H9 (cell line): ENCODE results near the gene CATSPERE. TPM values are rescaled to one million over a fixed set of nuclear protein-coding genes. Genes with fewer than 3 reads are reported as not detected.

Experiments used
- DNase-seq: peaks from one replicate; pipeline ENCODE4 v3.0.0-alpha.2; 2017
- H2AFZ ChIP-seq: one replicate; pipeline ENCODE4 v1.6.1; 2013; ENCODE audit warnings: mild to moderate bottlenecking, low read length, control low read depth, moderate library complexity
- H2AK5ac ChIP-seq: 2 replicates; pipeline ENCODE4 v1.6.1; 2013; ENCODE audit warnings: low read length, control low read depth, mixed read lengths; ENCODE audit not compliant: insufficient read length
- H2BK120ac ChIP-seq: one replicate; pipeline ENCODE4 v1.6.1; 2013; ENCODE audit warnings: low read depth, mild to moderate bottlenecking, low read length, control low read depth, inconsistent platforms; ENCODE audit not compliant: poor library complexity, severe bottlenecking
- H2BK12ac ChIP-seq: 2 replicates; pipeline ENCODE4 v1.6.1; 2013; ENCODE audit warnings: low read length, control low read depth, mixed read lengths, low read depth; ENCODE audit not compliant: insufficient read length
- H2BK15ac ChIP-seq: 2 replicates; pipeline ENCODE4 v1.6.1; 2013; ENCODE audit warnings: low read depth, low read length, control low read depth
- H2BK20ac ChIP-seq: one replicate; pipeline ENCODE4 v1.6.1; 2013; ENCODE audit warnings: low read depth, mild to moderate bottlenecking, low read length, control low read depth, inconsistent platforms; ENCODE audit not compliant: poor library complexity, severe bottlenecking
- H2BK5ac ChIP-seq: 2 replicates; pipeline ENCODE4 v1.6.1; 2013; ENCODE audit warnings: low read length, control low read depth, mixed read lengths; ENCODE audit not compliant: insufficient read length
- H3K14ac ChIP-seq: 2 replicates; pipeline ENCODE4 v1.6.1; 2013; ENCODE audit warnings: low read length, control low read depth; ENCODE audit not compliant: insufficient read depth
- H3K18ac ChIP-seq: 2 replicates; pipeline ENCODE4 v1.6.1; 2013; ENCODE audit warnings: low read depth, mild to moderate bottlenecking, mixed read lengths, low read length, control low read depth; ENCODE audit not compliant: insufficient read length
- H3K23ac ChIP-seq: 2 replicates; pipeline ENCODE4 v1.6.1; 2013; ENCODE audit warnings: low read length, control low read depth, mixed read lengths, low read depth; ENCODE audit not compliant: insufficient read length
- H3K23me2 ChIP-seq: 2 replicates; pipeline ENCODE4 v1.6.1; 2013; ENCODE audit warnings: low read depth, mild to moderate bottlenecking, mixed read lengths, low read length, control low read depth; ENCODE audit not compliant: insufficient read length, poor library complexity, severe bottlenecking
- H3K27ac ChIP-seq: 2 replicates; pipeline ENCODE4 v1.5.1; 2013; ENCODE audit warnings: low read length, control low read depth, mixed read lengths, low read depth; ENCODE audit not compliant: insufficient read length
- H3K27me3 ChIP-seq: 2 replicates; pipeline ENCODE4 v1.6.1; 2013; ENCODE audit warnings: low read length, control low read depth, inconsistent platforms; ENCODE audit not compliant: insufficient read depth
- H3K4ac ChIP-seq: 2 replicates; pipeline ENCODE4 v1.6.1; 2013; ENCODE audit warnings: low read depth, mild to moderate bottlenecking, control low read depth, inconsistent platforms, low read length, moderate library complexity
- H3K4me1 ChIP-seq: 2 replicates; pipeline ENCODE4 v1.6.1; 2013; ENCODE audit warnings: low read length, control low read depth, inconsistent platforms; ENCODE audit not compliant: insufficient read depth
- H3K4me2 ChIP-seq: 2 replicates; pipeline ENCODE4 v1.6.1; 2013; ENCODE audit warnings: low read length, control low read depth, mixed read lengths; ENCODE audit not compliant: insufficient read length, insufficient read depth
- H3K56ac ChIP-seq: 2 replicates; pipeline ENCODE4 v1.6.1; 2013; ENCODE audit warnings: low read depth, mild to moderate bottlenecking, mixed read lengths, low read length, control low read depth; ENCODE audit not compliant: insufficient read length
- H3K79me1 ChIP-seq: 2 replicates; pipeline ENCODE4 v1.6.1; 2013; ENCODE audit warnings: low read depth, mild to moderate bottlenecking, moderate library complexity, low read length, control low read depth, inconsistent platforms; ENCODE audit not compliant: insufficient read depth, poor library complexity, severe bottlenecking
- H3K79me2 ChIP-seq: 2 replicates; pipeline ENCODE4 v1.6.1; 2013; ENCODE audit warnings: low read length, control low read depth, inconsistent platforms; ENCODE audit not compliant: insufficient read depth
- H3K9ac ChIP-seq: 2 replicates; pipeline ENCODE4 v1.6.1; 2013; ENCODE audit warnings: low read length, control low read depth, mixed read lengths; ENCODE audit not compliant: insufficient read length; ENCODE audit errors: extremely low read depth
- H3K9me3 ChIP-seq: one replicate; pipeline ENCODE4 v1.6.1; 2013; ENCODE audit warnings: low read depth, low read length, inconsistent platforms; ENCODE audit not compliant: control insufficient read depth
- H3T11ph ChIP-seq: one replicate; pipeline ENCODE4 v1.6.1; 2013; ENCODE audit warnings: mild to moderate bottlenecking, low read length, control low read depth, inconsistent platforms
- H4K20me1 ChIP-seq: one replicate; pipeline ENCODE4 v1.6.1; 2013; ENCODE audit not compliant: control insufficient read depth, insufficient read length, insufficient read depth
- H4K5ac ChIP-seq: 2 replicates; pipeline ENCODE4 v1.6.1; 2013; ENCODE audit warnings: low read depth, mild to moderate bottlenecking, mixed read lengths, low read length, control low read depth; ENCODE audit not compliant: insufficient read length
- H4K8ac ChIP-seq: replicated peaks from 2 replicates; pipeline ENCODE4 v1.6.1; 2013; ENCODE audit warnings: low read length, control low read depth, mixed read lengths, low read depth; ENCODE audit not compliant: insufficient read length
- H4K91ac ChIP-seq: 2 replicates; pipeline ENCODE4 v1.6.1; 2013; ENCODE audit warnings: low read depth, mild to moderate bottlenecking, moderate library complexity, mixed read lengths, low read length, control low read depth; ENCODE audit not compliant: insufficient read length
- H3K27ac Mint-ChIP-seq, 3 experiments: 2 replicates in 2 of 3; 3 replicates in 1 of 3; pipeline ENCODE4 v1.8.0; 2020 to 2021; ENCODE audit warnings: mixed read lengths in 3 of 3, mild to moderate bottlenecking in 1 of 3, moderate library complexity in 1 of 3
- H3K27me3 Mint-ChIP-seq: 2 replicates; pipeline ENCODE4 v1.8.0; 2021; ENCODE audit warnings: low read depth, mild to moderate bottlenecking, moderate library complexity, mixed read lengths
- H3K36me3 Mint-ChIP-seq, 3 experiments: 2 replicates in 2 of 3; 3 replicates in 1 of 3; pipeline ENCODE4 v1.8.0; 2020 to 2021; ENCODE audit warnings: low read depth in 3 of 3, mixed read lengths in 3 of 3; ENCODE audit not compliant: insufficient read depth in 1 of 3
- H3K4me1 Mint-ChIP-seq, 2 experiments: 2 replicates each; pipeline ENCODE4 v1.8.0; 2020; ENCODE audit warnings: mixed read lengths in 2 of 2
- H3K4me3 Mint-ChIP-seq, 2 experiments: 2 replicates in 1 of 2; 3 replicates in 1 of 2; pipeline ENCODE4 v1.8.0; 2020 to 2021; ENCODE audit warnings: mild to moderate bottlenecking in 2 of 2, mixed read lengths in 2 of 2, moderate library complexity in 1 of 2
- H3K9me3 Mint-ChIP-seq, 2 experiments: 2 replicates in 1 of 2; 3 replicates in 1 of 2; pipeline ENCODE4 v1.8.0; 2020; ENCODE audit warnings: mild to moderate bottlenecking in 2 of 2, mixed read lengths in 2 of 2, moderate library complexity in 1 of 2
- WGBS: extraction: QIAGEN DNeasy Blood & Tissue Kit; methylation state at CpG from one replicate; pipeline ENCODE4 v1.1.7; 2013; ENCODE audit warnings: missing lambda C conversion rate, low lambda C conversion rate, mixed read lengths; ENCODE audit not compliant: insufficient read length; ENCODE audit errors: extremely low coverage; 5-methylcytosine and 5-hydroxymethylcytosine counted together
- total RNA-seq: library from RNA; stranded (reverse); gene quantifications from 2 replicates; pipeline ENCODE4 v1.2.1, GENCODE V29; 2021
- TF ChIP-seq, protein P1 (sequence below): fragments of 200-600 bp; sonication (generic); conservative IDR thresholded peaks from 3 replicates; pipeline ENCODE4 v1.8.0; 2021; ENCODE audit warnings: antibody characterized with exemption, mild to moderate bottlenecking

CATSPERE gene
- total RNA-seq, 1 experiment from 2014 or later, result 0.31 TPM

- Mint-ChIP-seq H3K27ac (0 out of 7 replicates have a peak overlapping the region, but pooled peaks of 1 of the 3 experiments have one; percentile 5), H3K36me3 (peaks cover 2 to 14% (median 6%) of the 10 kb centered on the region in 3 experiments; a peak in 5 of 7 replicates), H3K9me3 (no peaks in the 10 kb centered on the region; a peak in 1 of 5 replicates), H3K4me3 (peak overlapping the region; percentile 87 to 92), H3K27me3 (no peaks in the 10 kb centered on the region), H3K4me1 (peaks cover 70 to 72% of the 10 kb centered on the region in 2 experiments)
- Histone ChIP-seq H4K91ac (no peak overlapping the region), H2BK15ac (no peak overlapping the region), H4K20me1 (no peaks in the 10 kb centered on the region), H3K79me2 (peaks cover 24% of the 10 kb centered on the region; the same call in 1 of the 2 replicates), H2AFZ (no peak overlapping the region), H2AK5ac (no peak overlapping the region), H3K23me2 (peaks cover 12% of the 10 kb centered on the region), H3K27me3 (no peaks in the 10 kb centered on the region), H4K5ac (no peak overlapping the region), H2BK120ac (no peak overlapping the region), H3K14ac (no peak overlapping the region), H3K27ac (no peak overlapping the region), H3K9me3 (no peaks in the 10 kb centered on the region), H2BK12ac (no peak overlapping the region), H3K4me1 (peaks cover 12% of the 10 kb centered on the region; the same call in 1 of the 2 replicates), H3T11ph (no peak overlapping the region), H2BK20ac (no peak overlapping the region), H2BK5ac (no peak overlapping the region), H3K18ac (no peak overlapping the region), H3K4ac (no peak overlapping the region), H3K79me1 (no peaks in the 10 kb centered on the region), H3K56ac (no peak overlapping the region), H3K4me2 (peak overlapping the region; percentile 77), H3K9ac (peak overlapping the region; percentile 1), H3K23ac (no peak overlapping the region), H4K8ac (no peak overlapping the region)
- DNase-seq, result no peak
- TF ChIP-seq, protein P1, sequence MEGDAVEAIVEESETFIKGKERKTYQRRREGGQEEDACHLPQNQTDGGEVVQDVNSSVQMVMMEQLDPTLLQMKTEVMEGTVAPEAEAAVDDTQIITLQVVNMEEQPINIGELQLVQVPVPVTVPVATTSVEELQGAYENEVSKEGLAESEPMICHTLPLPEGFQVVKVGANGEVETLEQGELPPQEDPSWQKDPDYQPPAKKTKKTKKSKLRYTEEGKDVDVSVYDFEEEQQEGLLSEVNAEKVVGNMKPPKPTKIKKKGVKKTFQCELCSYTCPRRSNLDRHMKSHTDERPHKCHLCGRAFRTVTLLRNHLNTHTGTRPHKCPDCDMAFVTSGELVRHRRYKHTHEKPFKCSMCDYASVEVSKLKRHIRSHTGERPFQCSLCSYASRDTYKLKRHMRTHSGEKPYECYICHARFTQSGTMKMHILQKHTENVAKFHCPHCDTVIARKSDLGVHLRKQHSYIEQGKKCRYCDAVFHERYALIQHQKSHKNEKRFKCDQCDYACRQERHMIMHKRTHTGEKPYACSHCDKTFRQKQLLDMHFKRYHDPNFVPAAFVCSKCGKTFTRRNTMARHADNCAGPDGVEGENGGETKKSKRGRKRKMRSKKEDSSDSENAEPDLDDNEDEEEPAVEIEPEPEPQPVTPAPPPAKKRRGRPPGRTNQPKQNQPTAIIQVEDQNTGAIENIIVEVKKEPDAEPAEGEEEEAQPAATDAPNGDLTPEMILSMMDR, result no peak
- WGBS, result no CpG with 5 or more reads among the region's 8 CpGs
Observed at GRCh38 chr1:244449936-244450508, 11.1 kb upstream of the CATSPERE start.
